NCI-H1436 treated with DMSO at 0.1 percent for 48 hours (cell line): Measurements from ENCODE around the gene BAIAP2L2.

Experiments
- DNase-seq: peaks from one replicate; lab custom pipeline; 2025; lab: John Stamatoyannopoulos, UW

BAIAP2L2 gene

DNA sequence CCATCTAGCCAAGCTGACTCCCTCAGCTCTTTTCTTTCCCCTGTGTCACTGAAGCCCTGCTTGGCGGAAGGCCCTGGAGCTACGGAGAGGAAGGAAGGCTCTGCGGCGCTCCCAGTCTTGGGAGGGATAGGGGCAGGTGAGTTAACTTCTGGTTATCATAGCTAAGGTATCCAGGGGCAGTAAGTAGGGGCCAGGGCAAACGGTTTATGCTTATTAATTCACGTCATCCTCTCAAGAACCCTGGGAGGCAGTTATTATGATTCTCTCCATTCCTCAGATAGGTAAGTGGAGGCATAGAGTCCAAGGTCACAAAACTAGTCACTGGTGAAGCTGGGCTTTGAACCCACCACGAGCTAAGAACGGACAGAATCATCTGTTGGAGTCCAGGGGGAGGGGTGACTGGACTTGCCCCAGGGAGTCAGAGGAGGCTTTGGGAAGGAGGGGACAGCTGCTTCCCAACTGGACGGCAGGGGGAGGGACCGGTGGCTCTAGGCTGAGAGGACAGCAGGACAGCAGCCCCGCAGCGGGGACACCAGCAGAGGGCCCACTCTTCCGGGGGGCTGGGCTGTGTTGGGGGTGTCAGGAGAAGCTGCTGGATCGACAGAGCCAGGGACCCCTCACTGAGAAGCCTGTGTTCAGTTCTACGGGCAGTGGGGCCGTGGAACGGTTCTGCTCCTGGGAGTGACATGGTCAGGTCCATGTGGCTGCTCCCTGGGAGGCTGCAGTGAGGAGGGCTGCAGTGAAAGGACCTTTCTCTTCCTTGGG lies 3.5 kb downstream of the BAIAP2L2 start:
- no peak for DNase-seq

DNA sequence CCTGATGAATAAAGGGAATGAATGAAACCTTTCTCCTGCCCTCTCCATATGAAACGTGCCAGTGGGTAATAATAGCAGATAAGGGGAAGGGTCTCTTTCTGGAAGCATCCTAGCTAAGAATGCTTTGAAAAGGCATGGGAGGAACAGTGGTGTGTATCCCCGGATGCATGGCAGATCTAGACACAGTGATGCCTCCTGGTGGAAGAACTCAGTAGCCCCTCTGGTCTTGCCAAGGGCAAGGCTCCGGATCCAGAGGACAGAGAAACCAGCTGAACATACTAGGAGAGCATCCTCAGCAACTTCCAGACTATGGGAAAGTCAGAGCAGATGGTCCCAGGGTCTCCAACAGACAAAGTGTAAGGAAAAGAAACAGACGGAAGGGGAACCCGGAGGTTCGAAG lies 6.4 kb downstream of the BAIAP2L2 start:
- no peak for DNase-seq

DNA sequence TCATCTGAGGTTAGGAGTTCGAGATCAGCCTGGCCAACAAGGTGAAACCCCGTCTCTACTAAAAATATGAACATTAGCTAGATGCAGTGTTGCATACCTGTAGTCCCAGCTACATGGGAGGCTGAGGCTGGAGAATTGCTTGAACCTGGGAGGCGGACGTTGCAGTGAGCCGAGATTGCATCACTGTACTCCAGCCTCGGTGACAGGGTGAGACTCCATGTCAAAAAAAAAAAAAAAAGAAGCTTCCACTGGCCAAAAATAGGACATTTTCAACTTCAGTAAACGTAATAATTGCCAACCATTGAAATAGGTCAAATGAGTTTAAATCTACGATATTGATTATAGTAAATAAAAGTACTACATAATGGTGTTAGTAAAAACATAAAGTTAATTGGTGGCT lies 6.8 kb downstream of the BAIAP2L2 start:
- DNase-seq, result no peak

DNA sequence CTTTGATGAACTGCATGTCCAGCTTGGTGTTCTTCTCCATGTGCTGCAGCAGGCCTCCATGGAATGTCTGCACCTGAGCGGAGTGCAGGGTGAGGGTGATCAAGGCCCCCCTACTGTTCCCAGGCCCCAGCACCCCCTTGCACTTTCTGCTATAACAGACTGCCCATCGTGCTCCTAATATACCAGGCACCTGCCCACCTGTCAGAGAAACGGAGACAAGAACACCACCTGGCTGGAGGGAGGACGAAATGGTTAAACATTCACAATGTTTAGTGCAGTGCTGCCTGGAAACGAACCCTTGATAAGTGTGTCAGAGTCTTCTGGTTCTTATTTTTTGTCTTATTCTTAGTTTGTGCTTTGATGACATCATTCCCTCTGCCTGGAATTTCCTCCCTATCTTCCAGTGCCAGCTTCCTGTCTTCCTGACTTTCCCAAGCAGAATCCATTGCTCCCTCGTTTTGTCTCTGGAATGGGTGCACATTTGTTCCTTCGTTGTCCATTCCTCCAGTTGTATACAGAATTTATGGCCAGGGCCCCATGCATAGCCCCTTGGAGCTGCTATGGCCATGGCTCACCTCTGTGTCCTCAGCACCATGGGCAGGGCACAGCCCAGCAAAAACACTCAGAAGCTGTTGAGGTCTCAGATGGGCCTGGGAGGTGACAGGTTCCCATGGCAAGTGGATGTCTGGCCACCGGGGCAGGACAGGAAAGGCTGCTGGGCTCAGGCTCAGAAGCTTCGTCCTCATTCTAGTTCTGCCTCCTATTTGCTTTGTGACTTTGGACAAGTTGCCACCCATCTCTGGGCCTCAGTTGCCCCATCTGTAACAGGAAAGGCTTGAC lies 11.9 kb downstream of the BAIAP2L2 start:
- DNase-seq, result no peak

DNA sequence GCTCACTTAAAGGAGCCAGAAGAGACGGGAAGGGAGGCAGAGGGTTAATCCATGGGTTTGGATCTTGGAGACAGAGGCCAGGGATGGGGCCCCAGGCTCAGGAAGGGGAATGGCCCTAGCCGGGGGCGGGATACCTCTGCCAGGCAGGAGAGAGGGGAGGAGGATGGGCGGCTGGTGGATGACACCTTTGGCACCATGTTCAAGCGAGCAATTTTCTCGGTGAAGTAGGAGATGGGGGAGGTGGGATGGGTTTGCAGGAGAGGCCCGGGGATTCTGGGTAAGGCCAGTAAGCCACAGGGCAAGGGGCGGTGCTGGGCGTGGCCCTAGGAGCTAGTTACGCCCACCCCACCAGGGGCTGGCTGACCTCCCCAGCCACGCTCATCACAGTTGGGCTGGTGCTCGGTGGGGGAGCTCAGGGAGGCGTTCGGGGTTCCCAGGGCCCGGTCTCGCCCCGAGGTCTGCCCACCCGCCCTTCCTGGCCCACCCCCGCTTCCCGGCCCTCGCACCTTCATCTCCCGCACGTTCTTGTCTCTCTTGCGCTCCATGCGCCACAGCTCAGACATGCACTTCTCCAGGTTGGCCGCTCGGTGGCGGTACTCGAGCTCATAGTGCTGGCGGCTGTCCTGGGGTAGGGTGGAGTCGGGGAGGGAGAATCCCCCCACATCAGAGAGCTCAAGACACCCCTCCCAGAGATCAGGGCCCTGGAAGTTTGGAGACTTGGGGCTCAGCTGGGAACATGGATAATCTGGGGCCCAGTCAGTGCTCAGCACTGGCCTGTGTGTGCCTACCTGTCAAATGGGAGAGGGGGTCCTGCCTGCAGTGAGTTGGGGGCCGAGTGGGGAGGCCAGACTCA lies 12.7 kb downstream of the BAIAP2L2 start:
- no peak for DNase-seq

DNA sequence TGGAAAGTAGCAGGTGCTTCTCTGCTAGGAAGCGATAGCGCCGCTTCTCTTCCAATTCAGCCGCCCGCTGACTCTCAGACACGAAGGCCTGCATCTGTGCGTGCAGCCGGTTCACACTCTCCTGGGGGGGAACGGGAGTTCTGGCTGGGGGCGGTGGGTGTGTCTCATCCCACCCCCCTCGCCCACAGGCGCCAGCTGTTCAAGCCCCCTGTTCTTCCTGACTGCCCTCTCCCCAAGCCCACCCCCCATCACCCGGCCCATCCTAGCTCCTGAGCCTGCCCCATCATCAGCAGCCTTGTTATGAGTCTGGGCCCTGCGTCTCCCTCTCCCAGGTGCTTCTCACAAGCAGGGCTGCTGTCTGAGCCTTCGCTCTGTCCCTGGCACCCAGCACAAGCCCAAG lies 13.4 kb downstream of the BAIAP2L2 start:
- no peak for DNase-seq

DNA sequence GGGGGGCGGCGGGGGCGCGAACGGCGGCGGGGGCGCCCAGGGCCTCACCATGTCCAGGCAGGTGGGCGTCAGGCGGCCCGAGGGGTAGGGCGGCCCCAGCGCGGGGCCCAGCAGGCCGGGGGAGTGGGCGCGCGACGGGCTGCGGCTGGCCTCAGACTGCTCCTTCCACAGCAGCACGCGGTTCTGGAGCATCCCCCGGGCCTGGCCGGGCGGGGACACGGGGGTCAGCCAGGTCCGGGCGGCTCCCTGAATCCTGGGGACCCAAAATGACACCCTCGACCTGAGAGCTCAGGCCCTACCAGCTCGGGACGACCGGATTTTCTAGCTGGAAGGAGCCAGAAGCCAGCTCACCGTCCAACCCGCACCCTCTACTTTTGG lies 21.0 kb downstream of the BAIAP2L2 start:
- DNase-seq, result no peak

DNA sequence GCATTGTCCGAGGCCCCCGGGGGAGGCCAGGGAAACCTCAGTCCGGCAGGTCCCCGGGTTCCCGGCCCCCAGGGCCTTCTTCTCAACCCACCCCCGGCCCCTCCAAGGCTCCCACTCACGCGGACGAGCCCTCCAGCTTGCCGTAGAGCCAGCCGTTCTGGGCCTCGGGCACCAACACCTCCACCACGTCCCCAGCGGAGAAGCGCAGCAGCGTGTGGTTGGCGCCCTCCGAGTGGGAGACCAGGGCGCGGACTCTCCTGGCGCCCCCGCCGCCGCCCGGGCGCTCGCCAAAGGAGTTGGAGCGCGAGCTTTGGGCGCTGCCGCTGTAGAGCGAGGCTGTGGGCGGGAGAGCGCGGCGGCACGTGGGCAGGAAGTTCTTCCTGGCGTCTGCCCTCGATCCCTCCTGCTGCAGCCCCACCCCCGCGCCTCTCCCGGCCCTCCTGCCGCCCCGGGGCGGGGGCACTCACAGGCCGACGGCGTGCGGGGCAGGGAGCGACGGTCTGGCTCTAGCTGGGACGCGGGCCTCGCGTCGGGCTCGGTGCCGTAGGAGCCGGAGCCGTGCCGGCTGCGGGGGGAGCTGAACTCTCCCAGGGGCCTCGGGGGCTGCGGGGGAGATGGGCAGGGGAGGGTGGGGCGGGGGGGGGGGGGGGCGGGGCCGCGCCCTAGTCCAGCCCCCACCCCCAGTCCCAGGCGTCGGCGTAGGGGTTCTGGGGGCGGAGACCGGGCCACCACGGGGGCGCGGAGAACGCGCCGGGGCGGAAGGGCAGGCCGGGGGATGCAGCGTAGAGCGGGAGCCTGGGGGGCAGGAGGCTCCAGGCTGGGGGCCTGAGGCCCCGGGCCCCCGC lies 21.6 kb downstream of the BAIAP2L2 start:
- DNase-seq, result no peak

DNA sequence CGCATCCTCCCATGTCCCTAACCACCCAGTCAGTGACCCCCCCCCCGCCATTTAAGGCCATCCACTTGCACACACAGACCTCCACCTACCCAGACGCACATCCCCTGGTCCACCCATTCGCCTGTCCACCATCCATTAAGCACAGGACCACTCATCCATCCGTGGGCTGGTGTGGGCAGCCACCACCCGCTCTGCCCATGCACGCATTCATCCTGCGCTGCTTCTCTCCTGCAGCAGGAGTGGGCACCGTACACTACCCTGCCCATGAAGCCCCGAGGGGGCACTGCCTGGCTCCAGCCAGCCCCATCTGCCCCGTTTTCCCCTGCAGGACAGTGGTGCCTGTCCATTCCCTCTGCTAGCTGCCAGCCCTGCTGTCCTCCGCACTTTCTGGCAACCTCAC lies 22.6 kb downstream of the BAIAP2L2 start:
- no peak for DNase-seq

DNA sequence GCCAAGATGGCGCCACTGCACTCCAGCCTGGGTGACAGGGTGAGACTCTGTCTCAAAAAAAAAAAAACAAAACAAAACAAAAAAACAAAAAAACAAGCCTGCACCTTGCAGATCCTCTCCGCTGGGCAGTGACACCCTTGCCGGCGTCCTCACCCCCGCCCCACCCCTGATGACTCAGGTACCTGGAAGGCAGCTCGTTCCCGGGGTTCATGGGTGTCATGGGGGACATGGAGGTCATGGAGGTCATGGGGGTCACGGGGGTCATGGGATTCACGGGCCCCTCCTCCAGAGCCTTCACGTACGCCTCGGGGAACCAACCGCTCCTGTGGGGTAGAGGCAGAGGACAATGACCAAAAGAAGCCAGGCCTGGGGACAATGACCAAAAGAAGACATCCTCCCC lies 23.5 kb downstream of the BAIAP2L2 start:
- no peak for DNase-seq

DNA sequence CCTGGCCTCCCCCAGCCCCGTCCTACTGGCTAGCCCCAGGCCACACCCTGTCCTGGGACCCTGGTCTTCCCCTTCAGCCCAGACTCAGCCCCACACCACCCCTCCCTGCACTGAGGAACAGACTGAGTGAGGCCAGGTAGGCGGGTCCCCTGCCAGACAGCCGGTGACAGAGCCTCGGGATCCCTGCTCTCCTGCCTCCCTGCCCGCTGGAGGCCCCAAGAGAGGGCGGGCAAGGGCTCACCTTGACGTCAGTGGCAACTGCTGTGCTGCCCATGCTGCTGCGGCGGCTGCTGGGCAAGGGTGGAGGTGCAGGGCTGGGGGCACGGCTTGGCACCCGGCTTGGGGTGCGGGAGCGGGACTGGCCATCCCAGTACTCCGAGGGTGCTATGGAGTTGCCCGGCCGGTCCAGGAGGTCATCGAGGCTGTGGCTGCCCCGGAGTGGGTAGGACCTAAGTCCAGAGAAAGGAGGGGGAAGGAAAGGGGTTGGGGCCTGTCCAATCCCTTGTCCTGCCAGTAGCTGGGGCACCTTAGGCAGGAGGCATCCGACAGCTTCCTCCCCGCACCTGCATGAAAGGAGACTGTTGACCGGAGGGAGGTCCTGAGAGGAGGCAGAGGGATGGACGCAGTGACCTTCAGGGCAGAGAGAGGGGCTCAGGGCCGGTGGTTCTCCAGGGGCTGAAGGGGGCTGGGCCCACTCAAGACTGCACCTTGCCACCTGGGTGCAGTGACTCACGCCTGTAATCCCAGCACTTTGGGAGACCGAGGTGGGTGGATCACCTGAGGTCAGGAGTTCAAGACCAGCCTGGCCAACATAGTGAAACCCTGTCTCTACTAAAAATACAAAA lies 24.3 kb downstream of the BAIAP2L2 start:
- DNase-seq, result no peak

DNA sequence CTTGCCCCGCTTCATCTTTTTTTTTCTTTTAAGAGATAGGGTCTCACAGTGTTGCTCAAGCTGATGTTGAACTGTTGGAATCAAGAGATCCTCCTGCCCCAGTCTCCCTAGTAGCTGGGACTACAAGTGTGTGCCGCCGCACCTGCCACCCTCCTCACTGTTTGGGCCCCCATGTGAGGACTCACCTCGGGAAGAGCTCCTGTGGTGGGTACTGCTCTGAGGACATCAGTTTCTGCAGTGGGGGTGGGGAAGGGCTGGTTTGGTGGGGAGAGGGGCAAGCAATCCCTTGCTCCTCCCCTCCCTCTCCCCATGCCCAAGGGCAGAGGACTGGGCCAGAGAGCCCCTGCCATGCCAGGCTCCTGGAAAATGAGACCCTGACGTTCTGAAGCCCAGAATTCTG lies 25.0 kb downstream of the BAIAP2L2 start:
- no peak for DNase-seq

DNA sequence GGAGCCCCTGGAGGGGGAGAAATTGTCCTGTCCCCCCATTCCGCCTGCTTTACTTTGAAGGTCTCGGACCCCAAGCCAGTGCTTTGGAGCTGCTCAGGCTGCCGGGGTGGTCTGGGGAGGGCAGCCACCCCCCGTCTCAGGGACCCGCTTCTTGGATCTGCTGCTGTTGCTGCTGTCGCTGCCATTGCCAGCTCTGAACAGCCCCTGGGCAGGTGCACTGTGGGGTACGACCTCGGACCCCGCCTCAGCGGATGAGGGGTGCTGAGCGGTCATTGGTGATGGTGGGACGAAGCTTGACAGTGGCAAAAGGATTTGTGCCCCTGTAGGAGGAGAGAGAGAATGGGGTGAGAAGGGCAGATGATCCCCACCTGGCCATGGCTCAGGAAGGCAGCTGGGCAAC lies 25.4 kb downstream of the BAIAP2L2 start:
- no peak for DNase-seq

DNA sequence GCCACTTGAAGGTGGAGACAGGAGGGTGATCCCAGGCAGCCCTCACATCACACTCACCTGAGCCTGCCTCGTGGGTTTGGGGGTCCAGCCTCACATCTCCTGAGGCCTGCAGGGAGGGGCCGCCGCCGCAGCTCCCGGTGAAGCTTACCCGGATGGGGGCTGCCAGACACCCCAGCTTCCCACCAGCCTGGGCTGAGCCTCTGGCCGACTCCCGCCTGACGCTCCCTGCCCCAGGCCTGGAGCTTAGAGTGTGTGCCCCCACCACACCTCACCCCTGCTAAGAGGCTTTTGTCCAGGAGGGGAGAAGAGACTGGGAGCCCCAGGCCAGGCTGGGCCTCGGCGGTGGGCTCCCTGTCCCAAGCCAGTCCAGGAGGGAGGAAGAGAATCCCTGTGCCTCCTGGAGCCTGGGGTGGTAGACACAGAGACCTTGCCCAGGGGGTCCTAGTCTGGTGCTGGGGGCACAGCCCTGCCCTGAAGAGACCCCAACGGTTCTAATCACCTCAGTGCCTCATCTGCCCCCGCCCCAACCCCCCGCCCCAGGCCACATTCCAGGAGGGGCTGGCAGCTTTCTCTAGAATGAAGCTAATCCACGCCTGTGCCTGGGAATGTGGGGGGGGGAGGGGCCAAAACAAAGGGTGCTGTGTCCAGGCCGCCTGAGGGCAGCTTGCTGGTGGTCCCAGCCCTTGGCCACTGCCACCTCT lies 26.4 kb downstream of the BAIAP2L2 start, which contains the start of gene SLC16A8:
SLC16A8 (minus strand) TSS at position 254 of the 701 bp plus-strand sequence. CDS start 1,311 bp downstream, outside the sequence.
- DNase-seq, result no peak

DNA sequence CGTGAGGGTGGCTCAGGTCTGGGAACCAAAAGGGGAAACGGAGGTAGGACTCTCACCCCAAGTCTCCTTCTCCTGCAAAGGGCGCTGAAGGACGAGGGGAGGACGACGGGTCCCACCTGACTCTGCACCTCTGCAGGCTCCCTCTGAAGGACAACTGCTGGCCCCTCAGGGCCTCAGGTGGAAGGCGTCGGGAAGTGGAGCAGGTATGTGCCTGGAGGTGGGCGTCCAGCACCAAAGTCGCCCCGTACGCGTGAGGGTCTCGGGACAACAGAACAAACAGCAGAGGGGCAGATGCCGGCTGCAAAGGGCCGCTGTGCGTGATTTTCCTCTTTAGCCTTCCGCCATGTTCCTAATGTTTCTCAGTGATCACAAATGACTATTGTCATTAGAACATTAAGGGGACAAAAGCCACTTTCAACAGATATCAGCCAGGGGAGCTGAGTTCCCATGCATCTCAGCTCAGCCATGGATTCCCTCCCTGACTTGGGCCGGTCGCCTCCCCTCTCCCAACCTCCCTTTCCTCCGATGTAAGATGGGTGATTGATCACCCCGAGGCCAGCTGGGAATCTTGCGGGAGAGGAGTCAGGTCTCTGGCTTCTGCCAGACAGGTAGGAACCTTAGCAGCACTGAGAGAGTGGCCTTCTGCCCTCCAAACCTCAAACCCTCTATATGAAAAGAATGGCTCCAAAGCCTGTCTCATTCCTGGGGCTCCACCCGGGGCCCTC lies 27.3 kb downstream of the BAIAP2L2 start:
- DNase-seq, result no peak

DNA sequence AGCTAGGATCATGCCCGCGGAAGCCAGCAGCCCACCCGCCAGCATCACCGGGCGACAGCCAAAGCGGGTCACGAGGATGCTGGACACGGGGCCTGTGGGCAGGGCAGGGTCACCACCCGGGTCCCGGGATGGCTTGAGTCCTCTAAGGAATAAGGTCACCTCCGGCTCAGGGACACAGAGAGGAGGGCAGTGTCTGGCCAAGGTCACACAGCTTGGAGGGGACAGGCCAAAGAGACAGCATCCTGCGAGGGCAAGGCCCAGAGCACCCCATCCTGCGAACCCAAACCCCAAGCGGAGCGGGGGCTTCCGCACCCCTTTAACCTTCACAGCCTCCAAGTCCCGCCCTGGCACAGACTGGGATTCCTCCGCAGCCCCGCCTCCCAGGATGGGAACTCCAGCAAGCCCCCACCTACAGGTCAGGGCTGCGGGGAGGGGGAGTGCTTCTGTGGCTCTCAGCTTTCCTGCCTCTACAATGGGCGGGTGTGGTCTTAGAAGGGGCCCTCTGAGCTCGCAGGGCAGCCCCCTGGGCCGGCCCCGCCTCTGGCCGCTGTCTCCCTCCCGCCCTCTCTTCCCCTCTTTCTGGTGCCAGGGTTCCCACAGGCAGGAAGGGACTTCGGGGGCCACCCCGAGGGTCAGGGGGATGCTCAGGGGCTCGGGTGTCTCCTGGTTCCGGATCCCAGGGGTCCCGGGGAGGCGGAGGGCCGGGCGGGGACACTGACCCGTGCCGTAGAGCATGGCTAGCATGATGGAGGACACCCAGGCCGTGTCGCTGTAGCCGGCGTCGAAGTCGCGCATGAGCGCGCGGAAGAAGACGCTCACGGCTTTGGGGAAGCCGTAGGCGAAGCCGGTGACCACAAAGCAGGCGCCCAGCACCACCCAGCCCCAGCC lies 28.3 kb downstream of the BAIAP2L2 start:
- DNase-seq, result no peak

DNA sequence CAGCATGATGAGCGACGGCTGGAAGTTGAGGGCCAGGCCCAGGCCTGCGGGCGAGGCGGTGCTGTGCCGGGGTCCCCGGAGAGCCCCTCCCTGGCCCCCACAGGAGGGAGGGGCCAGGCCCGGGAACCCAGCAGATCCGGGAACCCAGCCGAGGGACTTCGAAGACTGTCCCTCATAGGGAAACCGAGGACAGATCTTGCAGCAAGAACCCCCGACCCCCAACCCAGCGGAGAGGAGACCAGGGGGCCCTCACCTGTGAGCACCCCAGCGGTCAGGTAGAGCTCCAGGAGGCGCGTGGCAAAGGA lies 28.9 kb downstream of the BAIAP2L2 start:
- no peak for DNase-seq

DNA sequence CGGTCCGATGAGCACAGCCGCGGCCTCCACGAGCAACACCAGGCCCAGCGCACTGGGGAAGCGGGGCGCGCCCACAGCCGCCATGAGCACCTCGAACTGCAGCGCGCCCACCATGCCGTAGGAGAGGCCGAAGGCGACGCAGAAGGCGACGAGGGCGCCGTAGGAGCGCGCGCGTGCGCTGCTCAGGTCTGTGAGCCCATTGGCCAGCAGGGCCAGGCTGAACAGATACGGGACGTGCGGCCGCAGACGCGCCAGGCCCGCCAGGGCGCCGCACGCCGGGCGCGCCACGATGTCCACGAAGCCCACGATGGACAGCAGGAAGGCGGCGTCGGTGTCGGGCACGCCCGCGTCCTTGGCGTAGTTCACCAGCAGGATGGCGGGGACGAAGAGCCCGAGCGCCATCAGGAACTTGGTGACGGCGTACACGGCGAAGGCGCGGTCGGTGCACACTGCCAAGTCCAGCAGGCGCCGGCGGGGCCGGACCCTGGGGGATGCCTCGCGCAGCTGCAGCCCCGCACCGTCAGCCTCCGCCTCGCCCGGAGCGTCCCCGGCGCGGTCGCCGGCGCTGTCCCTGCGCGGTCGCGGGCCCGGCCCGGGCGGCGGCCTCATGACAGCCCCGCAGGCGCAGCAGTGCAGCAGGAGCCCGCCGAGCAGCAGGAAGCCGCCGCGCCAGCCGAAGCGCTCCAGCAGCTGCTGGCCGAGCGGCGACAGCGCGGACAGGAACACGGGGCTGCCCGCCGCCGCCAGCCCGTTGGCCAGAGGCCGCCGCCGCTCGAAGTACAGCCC lies 29.4 kb downstream of the BAIAP2L2 start:
- no peak for DNase-seq
